GM19467 (cell line): ENCODE results near the gene PICALM.
"Not testable (repeated sequence)": the region's sequence is repeated elsewhere in the genome, so short reads cannot be mapped to it uniquely, and the experiment has no call there.

Experiments
- ATAC-seq: cut with Tn5 transposase; IDR thresholded peaks from one replicate; pipeline ENCODE4 v1.9.1; 2021; ENCODE audit warnings: mild to moderate bottlenecking, moderate library complexity; ENCODE audit not compliant: unreplicated experiment

The PICALM gene

GRCh38 chr11:85945788-85946187 lies 123.1 kb downstream of the PICALM start:
- ATAC-seq: no peak

DNA sequence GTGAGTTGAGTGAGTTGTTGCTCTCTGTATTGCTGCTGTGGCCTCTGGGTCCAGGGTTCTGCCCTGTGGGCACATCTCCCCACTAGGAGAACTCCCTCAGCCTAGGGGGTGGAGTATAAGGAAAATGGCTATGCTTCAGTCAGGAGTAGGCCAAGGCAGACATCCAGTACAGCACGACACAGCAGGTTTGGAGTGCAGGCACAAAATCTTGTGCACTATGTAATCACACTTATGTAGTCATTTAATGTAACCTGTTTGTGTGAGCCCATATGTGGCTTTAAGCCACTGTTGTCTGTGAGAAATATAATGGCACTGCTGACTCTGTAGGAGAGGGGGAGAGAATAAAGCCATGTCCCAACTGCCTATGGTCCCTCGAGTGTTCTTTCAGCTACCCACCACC lies 123.6 kb downstream of the PICALM start:
- no peak for ATAC-seq

- ATAC-seq: peak; percentile 59
These were observed 127.4 kb downstream of the PICALM start for GRCh38 chr11:85941380-85941973.

DNA sequence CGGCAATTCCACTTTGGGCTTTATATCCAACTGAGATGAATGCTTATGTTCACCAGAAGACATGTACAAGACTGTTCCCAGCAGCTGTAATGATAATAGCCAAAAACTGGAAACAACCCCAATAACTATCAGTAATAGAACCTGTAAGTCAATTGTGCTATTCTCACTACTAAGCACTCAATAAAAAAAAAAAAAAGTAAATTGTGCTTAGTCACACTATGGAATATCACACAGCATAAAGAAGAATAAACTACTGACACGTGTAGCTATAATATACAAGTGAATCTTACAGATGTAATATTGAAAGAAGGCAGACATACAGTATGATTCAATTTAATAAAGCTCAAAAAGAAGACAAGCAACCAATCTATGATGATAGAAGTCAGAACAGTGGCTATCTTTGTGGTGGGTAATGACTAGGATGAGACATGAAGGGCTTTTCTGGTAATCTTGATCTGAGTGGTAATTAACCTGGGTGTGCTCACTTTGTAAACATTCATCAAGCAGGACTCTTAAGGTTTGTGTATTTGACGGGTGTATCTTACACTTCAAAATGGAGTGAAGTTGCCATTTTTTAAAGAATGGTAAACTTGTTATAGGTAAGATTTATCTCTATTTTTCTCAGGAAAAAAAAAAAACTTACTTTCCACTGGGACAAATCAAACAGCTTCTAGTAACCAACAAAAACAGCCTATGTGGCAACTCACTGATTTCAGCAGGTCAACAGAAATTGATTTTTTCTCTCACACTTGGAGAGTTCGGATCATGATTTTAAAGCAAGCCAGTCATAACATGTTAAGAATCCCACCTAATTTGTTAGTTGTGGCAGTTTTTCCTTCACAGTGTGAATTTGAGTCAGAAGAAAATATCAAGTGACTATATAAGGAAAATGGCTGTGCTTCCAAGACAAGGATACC lies 129.5 kb downstream of the PICALM start:
- no peak for ATAC-seq

GRCh38 chr11:85937835-85938234 lies 131.0 kb downstream of the PICALM start:
- no peak for ATAC-seq

DNA sequence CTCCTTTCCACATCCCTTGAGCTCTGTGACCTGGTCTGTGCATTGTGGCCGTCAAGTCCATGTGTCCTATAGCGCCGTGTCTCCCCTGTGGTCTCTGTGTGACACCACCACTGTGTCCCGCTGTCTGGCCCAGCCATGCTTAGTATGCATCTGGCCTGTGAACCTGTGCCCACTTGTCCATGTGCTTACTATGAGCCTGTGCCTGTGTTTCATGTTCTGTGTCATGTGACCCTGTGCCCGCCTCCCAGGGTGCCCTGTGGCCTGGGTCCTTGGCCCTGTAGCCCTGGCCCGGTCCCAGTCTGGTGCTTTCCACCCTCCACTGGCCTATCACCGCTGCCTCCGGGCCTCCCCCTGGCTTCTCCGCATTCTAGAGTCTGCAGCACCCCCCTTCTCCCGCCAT lies 133.1 kb downstream of the PICALM start:
- ATAC-seq: no peak

- ATAC-seq: no peak
These were observed 134.2 kb downstream of the PICALM start for GRCh38 chr11:85934596-85935169.

DNA sequence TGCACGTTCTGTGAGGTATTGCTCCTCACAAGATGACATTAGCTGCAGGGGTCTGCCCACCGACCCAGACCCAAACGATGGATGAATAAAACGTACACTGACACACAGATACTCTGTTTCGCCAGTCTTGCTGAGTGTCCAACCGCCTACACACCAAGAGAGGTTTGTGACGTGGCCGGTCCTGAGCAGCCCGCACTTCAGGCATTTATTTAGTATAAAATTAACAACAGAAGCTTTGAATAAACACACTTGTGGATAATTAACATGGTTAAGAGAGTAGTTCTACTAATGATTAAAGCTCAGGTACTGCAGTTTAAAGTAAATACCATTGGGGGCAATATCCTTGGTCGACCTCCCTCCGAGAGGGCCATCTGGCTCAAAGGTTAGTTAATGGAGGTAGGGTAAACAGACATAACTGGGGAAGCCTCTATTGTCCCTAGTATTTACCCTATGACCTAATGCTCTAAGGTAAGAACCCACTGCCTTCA lies 138.0 kb downstream of the PICALM start:
- no peak for ATAC-seq

DNA sequence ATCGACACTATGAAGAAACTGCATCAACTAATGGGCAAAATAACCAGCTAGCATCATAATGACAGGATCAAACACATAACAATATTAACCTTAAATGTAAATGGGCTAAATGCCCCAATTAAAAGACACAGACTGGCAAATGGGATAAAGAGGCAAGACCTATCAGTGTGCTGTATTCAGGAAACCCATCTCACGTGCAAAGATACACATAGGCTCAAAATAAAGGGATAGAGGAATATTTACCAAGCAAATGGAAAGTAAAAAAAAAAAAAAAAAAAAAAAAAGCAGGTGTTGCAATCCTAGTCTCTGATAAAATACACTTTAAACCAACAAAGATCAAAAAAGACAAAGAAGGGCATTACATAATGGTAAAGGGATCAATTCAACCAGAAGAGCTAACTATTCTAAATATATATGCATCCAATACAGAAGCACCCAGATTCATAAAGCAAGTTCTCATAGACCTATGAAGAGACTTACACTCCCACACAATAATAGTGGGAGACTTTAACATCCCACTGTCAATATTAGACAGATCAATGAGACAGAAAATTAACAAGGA lies 142.2 kb downstream of the PICALM start:
- ATAC-seq: not testable (repeated sequence)

- no peak for ATAC-seq
These were observed 145.4 kb downstream of the PICALM start for GRCh38 chr11:85923455-85923854.

- ATAC-seq: no peak
These were observed 146.5 kb downstream of the PICALM start for GRCh38 chr11:85922367-85922766.

DNA sequence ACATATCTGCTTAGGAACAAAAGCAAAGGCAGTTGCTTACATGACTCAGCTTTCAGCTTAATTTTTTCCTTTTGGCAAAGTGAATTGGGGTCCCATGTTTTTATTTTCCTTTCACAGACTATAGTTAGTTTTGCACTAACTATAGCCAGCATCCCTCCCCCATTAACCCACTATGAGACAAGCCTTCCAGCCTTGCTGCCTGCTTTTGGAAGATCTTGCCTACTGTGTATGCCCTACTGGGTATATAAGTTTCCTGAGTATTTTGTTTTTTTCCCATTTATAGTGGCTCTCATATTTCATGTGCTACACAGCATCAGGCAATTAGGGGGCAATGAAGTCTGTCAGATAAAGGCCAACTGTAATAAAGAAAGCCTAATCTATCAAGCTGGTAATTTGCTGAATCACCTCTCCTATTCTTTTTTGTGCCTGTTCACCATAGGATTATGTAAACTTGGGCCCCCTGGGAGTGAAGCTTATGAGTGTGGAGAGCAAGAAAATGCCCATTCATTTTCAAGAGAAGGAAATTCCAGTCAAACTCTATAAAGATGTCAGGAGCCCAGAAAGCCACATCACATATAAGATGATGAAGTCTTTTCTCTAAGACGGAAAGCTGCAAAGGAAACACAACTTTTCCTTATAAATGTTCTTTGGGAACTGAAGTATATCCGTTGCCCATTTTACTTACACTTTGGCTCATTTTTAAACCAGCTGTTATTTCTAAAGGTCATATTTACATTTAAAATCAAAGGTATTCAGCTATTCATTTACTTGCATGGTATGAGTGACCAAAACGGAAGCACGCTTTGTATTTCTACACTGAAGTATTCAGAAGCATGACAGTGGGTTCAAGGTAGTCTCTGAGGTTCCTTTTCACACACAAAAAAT lies 149.7 kb downstream of the PICALM start:
- no peak for ATAC-seq

GRCh38 chr11:85914425-85914824 lies 154.5 kb downstream of the PICALM start:
- no peak for ATAC-seq

DNA sequence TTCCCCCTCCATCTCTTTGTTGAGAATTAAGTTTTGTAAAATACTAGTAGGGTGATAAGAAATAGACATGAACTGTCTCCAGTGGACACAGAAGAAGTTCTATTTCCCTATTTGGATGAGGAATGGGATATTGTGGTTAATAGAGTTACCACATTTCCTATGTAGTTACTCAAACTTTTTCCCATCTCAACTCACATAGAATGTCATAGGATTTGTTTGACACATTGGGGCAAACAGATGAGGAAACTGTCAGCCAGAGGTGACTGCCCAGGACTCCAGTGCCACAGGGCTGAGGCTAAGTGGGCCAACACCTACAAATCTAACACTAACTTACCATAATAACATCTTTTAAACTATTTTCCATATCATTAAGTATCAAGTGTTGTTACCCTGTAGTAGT lies 155.4 kb downstream of the PICALM start:
- ATAC-seq: no peak

GRCh38 chr11:85912414-85912813 lies 156.5 kb downstream of the PICALM start:
- no peak for ATAC-seq
